HL-60/S4 treated with retinoic acid at 250 ng/mL for 4 days and 3 days (cell line): Measurements from ENCODE around the gene ANKRD18B.
"Not testable (repeated sequence)": the region's sequence is repeated elsewhere in the genome, so short reads cannot be mapped to it uniquely, and the experiment has no call there.

ENCODE experiments used
- in situ Hi-C: fragments of 300-500 bp; cut with MboI; formaldehyde crosslinking; loops from 2 replicates; pipeline ENCODE4 v1.7.0; 2022; ENCODE audit warnings: low sequenced_read_pairs

Gene ANKRD18B

DNA sequence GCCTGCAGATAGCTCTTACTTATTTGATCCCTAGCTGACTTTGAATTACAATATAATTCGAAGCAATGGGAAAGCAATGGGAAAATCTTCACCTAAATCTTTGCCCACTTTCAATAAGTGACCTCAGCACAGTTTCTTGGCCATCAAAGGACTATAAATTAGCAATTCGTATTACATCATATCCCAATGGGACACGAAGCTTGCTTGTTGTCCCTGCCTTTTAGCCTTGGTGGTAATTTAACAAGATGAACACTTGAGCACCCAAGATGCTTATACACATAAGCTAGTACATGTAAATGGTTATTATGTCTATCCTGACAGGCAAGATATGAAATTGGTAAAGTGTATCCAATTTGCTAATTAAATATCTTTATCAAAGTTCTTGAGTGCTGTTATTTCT is 9.9 kb downstream of the ANKRD18B start:
- in situ Hi-C loops = not testable (repeated sequence)

DNA sequence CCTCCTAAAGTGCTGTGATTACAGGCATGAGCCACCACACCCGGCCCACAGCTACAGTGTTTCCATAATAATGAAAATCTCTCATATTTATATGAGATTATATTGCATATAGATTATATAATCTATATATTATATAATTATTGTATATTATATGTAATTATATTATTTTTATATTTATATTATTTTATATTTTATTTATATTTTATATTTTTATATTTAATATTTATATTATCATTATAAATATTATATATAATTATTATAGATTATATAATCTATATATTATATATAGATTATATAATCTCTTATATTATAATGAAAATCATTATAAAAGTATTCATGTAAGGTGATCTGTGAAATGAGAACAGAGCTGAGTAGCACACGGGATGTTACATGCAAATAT is 11.5 kb downstream of the ANKRD18B start:
- in situ Hi-C loops = no loop called here

GRCh38 chr9:33543463-33543862 is 19.4 kb downstream of the ANKRD18B start:
- in situ Hi-C loops = not testable (repeated sequence)

- in situ Hi-C loops = not testable (repeated sequence)
Observed at GRCh38 chr9:33545715-33546114, 21.7 kb downstream of the ANKRD18B start.

DNA sequence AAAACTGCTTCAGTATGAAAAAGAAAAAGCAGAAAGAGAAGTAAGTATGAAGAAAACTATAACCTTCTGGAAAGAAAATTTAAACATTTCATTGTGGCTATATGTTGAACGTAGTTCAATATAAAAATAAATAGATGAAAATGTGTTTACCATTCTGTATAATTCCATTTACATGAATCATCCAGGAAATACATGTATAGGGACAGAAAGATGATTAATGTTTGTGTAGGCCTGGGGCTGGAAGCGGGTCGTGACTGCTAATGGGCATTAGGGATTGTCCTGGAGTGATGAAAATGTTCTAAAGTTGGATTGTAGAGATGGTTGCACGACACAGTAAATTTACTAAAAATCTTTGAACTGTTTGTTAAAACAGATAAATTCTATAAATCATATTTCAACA is 24.8 kb downstream of the ANKRD18B start:
- in situ Hi-C loops = not testable (repeated sequence)

GRCh38 chr9:33549418-33549817 is 25.4 kb downstream of the ANKRD18B start:
- in situ Hi-C loops = not testable (repeated sequence)

GRCh38 chr9:33551183-33551582 is 27.1 kb downstream of the ANKRD18B start:
- in situ Hi-C loops = not testable (repeated sequence)

DNA sequence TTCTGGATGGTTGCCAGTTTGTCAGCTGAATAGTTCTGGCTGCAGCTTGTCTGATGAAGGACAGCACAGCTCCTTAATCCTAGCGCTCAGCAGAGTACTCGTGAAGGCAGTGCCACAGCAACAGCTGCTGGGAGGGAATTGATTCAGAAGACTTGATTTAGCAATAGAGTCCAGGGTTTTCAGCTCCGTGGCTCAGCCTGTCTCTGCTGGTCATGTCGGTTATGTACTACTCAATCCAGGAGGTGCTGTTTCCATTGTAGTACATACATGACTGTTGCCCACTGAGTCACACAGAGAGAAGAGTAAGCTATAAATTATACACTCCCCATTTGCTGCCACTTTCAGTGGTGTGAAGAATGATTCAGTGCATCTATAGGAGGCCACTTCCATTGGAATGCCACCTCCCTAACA is 28.3 kb downstream of the ANKRD18B start:
- in situ Hi-C loops = not testable (repeated sequence)

- in situ Hi-C loops = not testable (repeated sequence)
Observed at GRCh38 chr9:33560217-33560616, 36.2 kb downstream of the ANKRD18B start.

DNA sequence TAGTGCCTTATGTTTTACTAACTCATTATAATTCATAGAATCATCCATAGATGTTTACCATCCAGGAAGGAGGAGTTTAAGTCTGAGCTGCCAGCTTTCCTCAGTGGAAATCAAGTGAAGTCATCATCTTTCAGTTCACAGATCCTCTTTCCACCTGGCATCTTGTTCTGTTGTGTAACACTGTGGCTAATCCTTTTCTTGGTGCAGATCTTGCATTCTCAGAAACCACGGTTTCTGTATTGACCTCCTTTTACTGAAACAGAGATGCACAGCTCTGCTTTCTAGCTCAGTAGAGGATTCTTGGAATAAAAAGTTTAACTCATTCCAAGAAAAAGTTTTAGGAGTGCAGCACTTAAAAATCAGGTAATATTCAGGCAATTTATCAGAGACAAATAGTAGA is 38.1 kb downstream of the ANKRD18B start:
- in situ Hi-C loops = not testable (repeated sequence)

GRCh38 chr9:33567776-33568175 is 43.7 kb downstream of the ANKRD18B start:
- in situ Hi-C loops = not testable (repeated sequence)

DNA sequence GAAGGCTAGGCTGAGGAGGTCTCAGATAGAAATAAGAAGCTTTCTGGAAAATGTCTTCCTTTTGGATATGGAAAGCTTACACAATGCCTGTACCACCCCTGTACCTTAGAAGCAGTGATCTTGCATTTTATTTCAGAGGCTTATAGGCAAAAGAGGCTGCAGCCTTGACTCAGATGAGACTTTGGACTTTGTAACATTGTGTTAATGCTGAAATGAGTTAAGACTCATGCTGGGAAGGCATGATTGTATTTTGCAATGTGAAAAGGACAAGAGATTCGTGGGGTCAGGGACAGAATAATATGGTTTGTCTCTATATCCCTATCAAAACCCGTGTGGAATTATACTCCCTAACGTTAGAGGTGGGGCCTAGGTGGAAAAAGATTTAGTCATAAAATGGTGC is 53.7 kb downstream of the ANKRD18B start:
- in situ Hi-C loops = not testable (repeated sequence)

DNA sequence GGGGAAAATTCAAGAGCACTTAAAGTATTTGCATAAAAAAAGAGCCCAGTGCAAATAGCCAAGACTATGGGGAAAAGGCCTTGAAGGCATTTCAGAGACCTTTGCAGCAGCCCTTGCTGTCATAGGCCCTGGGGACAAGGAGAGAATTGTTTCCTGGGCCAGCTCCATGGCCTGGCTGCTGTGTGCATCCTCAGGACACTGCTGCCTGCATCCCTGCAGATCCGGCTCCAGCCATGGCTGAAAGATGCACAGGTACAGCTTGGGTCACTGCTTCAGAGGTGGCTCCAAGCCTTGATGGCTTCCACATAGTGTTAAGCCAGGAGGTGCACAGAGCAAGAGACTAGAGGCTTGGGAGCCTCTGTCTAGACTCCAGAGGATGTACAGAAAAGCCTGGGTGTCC is 55.9 kb downstream of the ANKRD18B start:
- in situ Hi-C loops = not testable (repeated sequence)

DNA sequence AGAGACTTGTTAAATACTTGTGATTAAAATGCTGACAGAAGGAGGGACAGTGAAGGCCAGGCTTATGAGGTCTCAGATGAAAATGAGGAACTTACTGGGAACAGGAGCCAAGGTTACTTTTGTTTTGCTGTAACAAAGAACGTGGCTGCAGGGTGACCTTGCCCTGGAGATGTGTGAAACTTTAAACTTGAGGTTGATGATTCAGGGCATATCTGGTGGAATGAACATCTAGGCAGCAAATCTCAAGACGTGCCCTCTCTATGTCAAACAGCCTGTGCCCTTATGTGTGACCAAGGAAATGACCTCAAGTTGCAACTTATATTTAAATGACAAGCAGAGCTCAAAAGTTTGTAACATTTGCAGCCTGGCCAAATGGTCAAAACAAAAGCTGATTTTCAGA is 58.6 kb downstream of the ANKRD18B start:
- in situ Hi-C loops = not testable (repeated sequence)

GRCh38 chr9:33586128-33586527 is 62.1 kb downstream of the ANKRD18B start:
- in situ Hi-C loops = not testable (repeated sequence)

GRCh38 chr9:33587799-33588198 is 63.7 kb downstream of the ANKRD18B start:
- in situ Hi-C loops = not testable (repeated sequence)

DNA sequence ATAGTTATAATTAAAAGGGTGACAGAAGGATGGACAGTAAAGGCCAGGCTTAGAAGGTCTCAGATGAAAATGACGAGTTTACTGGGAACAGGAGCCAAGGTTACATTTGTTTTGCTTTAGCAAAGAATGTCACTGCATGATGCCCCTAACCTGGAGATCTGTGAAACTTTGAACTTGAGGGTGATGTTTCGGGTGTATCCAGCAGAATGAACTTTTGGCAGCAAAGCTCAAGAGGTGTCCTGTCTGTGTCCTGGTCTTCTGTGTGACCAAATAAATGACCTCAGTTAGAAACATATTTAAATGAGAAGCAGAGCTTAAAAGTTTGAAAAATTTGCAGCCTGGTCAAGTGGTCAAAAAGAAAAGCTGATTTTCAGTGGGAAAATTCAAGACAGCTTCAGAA is 64.8 kb downstream of the ANKRD18B start:
- in situ Hi-C loops = not testable (repeated sequence)

- in situ Hi-C loops = not testable (repeated sequence)
Observed at GRCh38 chr9:33590857-33591256, 66.8 kb downstream of the ANKRD18B start.

- in situ Hi-C loops = not testable (repeated sequence)
Observed at GRCh38 chr9:33596974-33597373, 72.9 kb downstream of the ANKRD18B start.

GRCh38 chr9:33597386-33597785 is 73.3 kb downstream of the ANKRD18B start:
- in situ Hi-C loops = not testable (repeated sequence)

GRCh38 chr9:33598796-33599379 is 74.8 kb downstream of the ANKRD18B start:
- in situ Hi-C loops = not testable (repeated sequence)

DNA sequence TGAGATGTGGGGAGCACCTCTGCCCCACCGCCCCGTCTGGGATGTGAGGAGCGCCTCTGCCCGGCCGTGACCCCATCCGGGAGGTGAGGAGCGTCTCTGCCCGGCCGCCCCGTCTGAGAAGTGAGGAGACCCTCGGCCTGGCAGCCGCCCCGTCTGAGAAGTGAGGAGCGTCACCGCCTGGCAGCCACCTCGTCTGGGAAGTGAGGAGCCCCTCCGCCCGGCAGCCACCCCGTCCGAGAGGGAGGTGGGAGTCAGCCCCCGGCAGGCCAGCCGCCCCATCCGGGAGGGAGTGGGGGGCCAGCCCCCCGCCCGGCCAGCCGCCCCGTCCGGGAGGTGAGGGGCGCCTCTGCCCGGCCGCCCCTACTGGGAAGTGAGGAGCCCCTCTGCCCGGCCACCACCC is 76.9 kb downstream of the ANKRD18B start:
- in situ Hi-C loops = not testable (repeated sequence)

DNA sequence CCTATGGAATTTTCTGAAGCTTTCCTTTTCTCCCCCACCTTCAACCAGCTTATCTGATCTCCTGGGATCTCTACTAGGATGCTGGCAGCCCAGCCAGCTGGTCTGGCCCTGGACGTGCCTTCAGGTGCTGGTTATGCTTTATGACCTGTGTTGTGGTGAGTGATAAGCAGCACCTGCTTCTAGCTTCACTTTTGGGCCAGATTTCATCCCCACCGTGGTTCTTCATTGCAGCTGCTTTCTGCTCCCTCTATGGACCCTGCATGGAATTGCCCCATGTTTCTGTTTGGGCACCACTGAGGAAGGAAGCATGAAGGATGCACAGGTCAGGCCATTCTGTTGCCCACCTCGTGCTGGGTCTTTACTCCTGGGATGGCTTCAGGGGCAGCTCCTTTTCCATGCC is 80.2 kb downstream of the ANKRD18B start:
- in situ Hi-C loops = not testable (repeated sequence)
